HG03159 (cell line): ENCODE measurements around the gene ZNF783.
"Not testable (repeated sequence)": the region's sequence is repeated elsewhere in the genome, so short reads cannot be mapped to it uniquely, and the experiment has no call there.

Source experiments
- ATAC-seq: cut with Tn5 transposase; IDR thresholded peaks from one replicate; pipeline ENCODE4 v1.9.1; 2021; ENCODE audit warnings: mild to moderate bottlenecking, moderate library complexity; ENCODE audit not compliant: unreplicated experiment

Gene ZNF783

GRCh38 chr7:149239345-149240143, 22.5 kb upstream of the ZNF783 start, which contains the start of gene ZNF212:
TSS of gene ZNF212 (plus strand) at chr7:149239651. CDS start at chr7:149239779, 128 bp downstream.
- peak; percentile 99 for ATAC-seq

- no peak for ATAC-seq
Observed at GRCh38 chr7:149240637-149241036, 21.4 kb upstream of the ZNF783 start.

DNA sequence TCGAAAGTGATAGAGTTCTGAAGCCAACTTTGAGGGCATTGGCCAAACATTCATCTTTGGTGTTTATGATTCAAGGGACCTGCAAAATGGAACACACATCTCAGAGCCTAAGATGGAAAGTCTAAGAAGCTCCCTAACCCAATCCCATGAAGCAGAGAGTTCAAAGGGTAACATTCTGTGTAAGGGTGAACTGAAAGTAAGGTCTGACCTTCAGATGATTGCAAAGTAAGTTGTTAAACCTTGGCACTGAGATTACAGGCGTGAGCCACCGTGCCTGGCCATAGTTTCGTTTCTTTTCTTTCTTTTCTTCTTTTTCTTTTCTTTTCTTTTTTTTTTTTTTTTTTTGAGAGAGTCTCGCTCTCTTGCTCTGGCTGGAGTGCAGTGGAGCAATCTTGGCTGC, 20.3 kb upstream of the ZNF783 start:
- ATAC-seq: no peak

- ATAC-seq: peak; percentile 75
Observed at GRCh38 chr7:149245244-149245643, 16.8 kb upstream of the ZNF783 start.

DNA sequence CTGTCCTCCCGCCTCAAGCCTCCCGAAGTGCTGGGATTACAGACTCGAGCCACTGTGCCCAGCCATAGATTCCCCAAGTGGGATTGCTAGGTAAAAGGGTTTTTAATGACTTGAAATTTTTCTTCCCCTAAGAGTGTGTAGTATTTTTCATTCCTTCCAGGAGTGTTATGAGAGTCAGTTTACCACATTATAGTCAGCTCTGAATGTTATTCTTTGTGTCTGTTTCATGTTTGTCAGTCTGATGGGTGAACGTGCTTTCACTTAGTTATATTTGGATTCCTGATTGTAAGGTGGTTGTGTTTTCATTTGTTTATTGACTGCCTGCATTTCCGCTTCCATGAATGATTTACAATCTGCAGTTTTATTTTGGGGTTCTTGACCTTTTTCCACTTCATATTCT, 16.3 kb upstream of the ZNF783 start:
- ATAC-seq: no peak

- no peak for ATAC-seq
Observed at GRCh38 chr7:149248777-149249176, 13.2 kb upstream of the ZNF783 start.

DNA sequence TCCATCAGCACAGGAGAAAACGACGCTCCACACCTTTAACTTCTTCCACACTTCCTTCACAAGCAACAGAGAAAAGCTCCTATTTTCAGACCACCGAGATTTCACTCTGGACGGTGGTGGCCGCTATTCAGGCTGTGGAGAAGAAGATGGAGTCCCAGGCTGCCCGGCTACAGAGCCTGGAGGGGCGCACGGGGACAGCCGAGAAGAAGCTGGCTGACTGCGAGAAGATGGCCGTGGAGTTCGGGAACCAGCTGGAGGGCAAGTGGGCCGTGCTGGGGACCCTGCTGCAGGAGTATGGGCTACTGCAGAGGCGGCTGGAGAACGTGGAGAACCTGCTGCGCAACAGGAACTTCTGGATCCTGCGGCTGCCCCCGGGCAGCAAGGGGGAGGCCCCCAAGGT, 11.8 kb upstream of the ZNF783 start:
- not testable (repeated sequence) for ATAC-seq

- not testable (repeated sequence) for ATAC-seq
Observed at GRCh38 chr7:149251518-149251917, 10.5 kb upstream of the ZNF783 start.

DNA sequence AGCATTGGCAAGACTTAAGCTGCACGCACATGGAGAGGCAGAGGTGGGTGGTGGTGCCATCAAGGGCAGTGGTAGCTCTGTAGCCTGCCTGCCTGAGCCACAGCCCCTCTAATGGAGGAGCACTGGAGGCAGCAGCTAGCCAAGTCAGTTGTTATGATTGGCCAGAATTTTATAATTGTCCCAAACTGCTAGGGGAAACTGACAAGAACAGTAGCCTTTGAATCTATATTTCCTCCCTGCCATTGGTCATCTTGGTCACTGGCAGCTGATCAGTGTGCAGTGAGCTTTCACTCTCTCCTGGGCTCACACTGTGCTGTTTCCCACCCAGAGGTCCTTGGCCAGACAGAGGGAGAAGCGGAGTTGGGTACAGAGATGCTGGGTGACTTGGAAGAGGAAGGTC, 9.6 kb upstream of the ZNF783 start:
- ATAC-seq: no peak

GRCh38 chr7:149253665-149254064, 8.3 kb upstream of the ZNF783 start:
- no peak for ATAC-seq

- ATAC-seq: no peak
Observed at GRCh38 chr7:149254181-149254858, 7.7 kb upstream of the ZNF783 start.

DNA sequence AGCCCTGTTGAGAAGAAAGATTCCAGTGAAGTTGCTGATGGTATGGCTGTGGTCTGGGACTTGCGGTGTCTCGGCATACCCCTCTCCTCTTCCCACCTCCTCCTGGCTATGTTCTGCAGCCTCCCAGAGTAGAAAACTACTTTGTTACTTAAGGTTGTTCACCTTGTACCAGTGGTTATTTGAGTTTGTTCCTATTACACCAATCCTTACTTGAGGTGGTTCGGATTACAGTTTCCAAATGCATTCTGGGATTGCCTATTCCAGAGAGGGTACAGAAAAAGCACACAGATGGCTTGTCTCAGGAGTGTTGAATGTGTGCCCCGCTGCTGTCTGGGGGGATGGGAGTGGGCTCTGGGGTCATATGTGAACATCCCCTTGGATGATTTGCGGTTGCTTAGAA, 6.8 kb upstream of the ZNF783 start:
- no peak for ATAC-seq

DNA sequence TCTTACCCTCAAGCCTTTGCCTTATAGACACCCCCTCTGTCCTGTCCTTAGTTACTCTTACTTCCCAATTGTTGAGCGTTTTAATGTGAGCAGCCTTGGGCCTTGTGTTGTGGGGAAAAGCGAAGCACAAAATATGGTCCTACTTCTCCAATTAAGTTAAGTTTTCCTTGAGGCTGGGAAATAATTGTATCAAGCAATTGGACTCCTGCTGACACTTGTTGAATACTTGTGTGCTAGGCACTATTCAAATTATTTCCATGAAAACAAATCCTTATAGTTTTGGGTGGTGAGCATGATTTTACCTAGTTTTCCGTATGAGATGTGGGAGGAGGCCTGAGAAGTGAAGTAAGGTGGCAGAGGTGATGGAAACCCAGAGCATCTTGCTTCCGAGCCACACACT, 5.4 kb upstream of the ZNF783 start:
- ATAC-seq: no peak

DNA sequence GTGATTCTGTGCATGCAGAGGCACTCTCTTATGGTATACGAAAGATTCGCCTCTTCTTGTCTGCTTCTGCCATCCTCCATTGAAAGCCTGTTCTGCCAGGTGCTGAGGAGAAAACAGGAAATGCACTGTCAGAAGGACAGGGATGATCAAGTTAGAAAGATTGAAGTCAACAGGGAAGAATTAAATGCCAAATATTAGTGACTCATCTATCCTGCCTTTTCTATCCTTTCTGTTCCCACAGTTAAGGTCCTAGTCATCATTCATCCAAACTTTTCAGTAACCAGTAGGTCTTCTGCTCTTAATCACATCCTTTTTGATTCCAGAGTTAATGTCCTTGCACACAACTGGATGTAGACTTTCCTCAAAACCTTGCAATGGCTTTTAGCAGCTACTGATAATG, 4.8 kb upstream of the ZNF783 start:
- ATAC-seq: no peak

- no peak for ATAC-seq
Observed at GRCh38 chr7:149261316-149261828, 624 bp upstream of the ZNF783 start.

DNA sequence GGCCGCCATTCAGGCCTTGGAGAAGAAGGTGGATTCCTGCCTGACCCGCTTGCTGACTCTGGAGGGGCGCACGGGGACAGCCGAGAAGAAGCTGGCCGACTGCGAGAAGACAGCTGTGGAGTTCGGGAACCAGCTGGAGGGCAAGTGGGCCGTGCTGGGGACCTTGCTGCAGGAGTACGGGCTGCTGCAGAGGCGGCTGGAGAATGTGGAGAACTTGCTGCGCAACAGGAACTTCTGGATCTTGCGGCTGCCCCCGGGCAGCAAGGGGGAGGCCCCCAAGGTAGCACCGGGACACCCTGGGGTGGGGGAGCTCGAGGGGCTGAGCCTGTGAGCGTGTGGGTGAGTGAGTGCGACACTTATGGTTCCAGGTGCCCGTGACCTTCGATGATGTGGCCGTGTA, 4.5 kb downstream of the ZNF783 start:
- no peak for ATAC-seq

- ATAC-seq: no peak
Observed at GRCh38 chr7:149267733-149268132, 5.7 kb downstream of the ZNF783 start.

DNA sequence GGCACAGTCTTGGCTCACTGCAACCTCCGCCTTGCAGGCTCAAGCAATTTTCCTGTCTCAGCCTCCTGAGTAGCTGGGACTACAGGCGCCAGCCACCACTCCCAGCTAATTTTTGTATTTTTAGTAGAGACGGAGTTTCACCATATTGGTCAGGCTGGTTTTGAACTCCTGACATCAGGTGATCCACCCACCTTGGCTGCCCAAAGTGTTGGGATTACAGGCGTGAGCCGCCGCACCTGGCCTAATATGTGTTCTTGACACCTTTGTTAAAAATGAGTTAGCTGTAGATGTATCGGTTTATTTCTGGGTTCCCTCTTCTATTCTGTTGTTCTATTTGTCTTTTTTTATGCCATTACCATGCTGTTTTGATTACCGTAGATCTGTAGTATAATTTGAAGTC, 12.4 kb downstream of the ZNF783 start:
- ATAC-seq: not testable (repeated sequence)

- no peak for ATAC-seq
Observed at GRCh38 chr7:149277871-149278270, 15.9 kb downstream of the ZNF783 start.

DNA sequence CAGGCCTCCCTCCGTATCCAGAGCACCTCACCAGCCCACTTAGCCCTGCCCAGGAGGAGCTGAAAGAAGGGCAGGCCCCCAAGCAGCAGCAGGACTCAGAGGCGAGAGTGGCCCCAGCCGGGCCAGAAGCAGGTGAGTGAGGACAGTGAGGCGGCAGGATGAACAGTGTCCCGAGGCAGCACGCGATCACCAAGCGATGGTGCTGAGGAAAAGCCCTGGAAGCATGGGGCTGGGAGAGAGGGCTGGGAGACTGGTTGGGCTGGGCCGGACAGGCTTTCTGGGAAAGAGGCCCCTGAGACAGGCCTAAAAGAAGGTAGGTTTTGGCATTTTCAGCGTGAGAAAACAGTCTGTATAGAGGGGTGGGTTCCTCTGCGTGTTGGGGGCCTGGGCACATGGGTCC, 16.4 kb downstream of the ZNF783 start:
- no peak for ATAC-seq

- no peak for ATAC-seq
Observed at GRCh38 chr7:149279111-149279743, 17.2 kb downstream of the ZNF783 start.

GRCh38 chr7:149280151-149280550, 18.2 kb downstream of the ZNF783 start:
- ATAC-seq: no peak
